HEK293T (cell line): ENCODE data around the gene NEUROD6.

Experiments used
- CTCF ChIA-PET: fragments of 350-600 bp; formaldehyde crosslinking; extraction: SDS; loops from one replicate; lab custom pipeline; 2021; ENCODE audit warnings: antibody characterized with exemption, inconsistent platforms; lab: Yijun Ruan, JAX
- POLR2A ChIA-PET: fragments of 350-600 bp; formaldehyde crosslinking; extraction: SDS; loops from one replicate; lab custom pipeline; 2020; ENCODE audit warnings: antibody characterized with exemption, inconsistent platforms; lab: Yijun Ruan, JAX
- DNase-seq: peaks from one replicate; pipeline ENCODE4 v3.0.0; 2012; ENCODE audit warnings: mixed read lengths; ENCODE audit errors: extremely low spot score
- ARNT ChIP-seq: fragments of 450-650 bp; IDR thresholded peaks from 2 replicates; pipeline ENCODE4 v1.6.1; 2017; ENCODE audit warnings: mild to moderate bottlenecking
- BHLHE40 ChIP-seq: fragments of 450-650 bp; IDR thresholded peaks from 2 replicates; pipeline ENCODE4 v1.6.1; 2016; ENCODE audit warnings: mild to moderate bottlenecking, moderate library complexity, borderline replicate concordance
- CTBP1 ChIP-seq: fragments of 450-650 bp; IDR thresholded peaks from 2 replicates; pipeline ENCODE4 v1.6.1; 2016; ENCODE audit warnings: borderline replicate concordance
- ELF4 ChIP-seq: fragments of 450-650 bp; IDR thresholded peaks from 2 replicates; pipeline ENCODE4 v1.6.1; 2017; ENCODE audit warnings: antibody characterized with exemption
- FOXA1 ChIP-seq: fragments of 450-650 bp; IDR thresholded peaks from 2 replicates; pipeline ENCODE4 v1.6.1; 2016; ENCODE audit warnings: mild to moderate bottlenecking
- FOXK2 ChIP-seq: fragments of 450-650 bp; IDR thresholded peaks from 2 replicates; pipeline ENCODE4 v1.6.1; 2016; ENCODE audit warnings: mild to moderate bottlenecking
- FOXM1 ChIP-seq: fragments of 450-650 bp; IDR thresholded peaks from 2 replicates; pipeline ENCODE4 v1.6.1; 2017; ENCODE audit warnings: mild to moderate bottlenecking, borderline replicate concordance
- HDGF ChIP-seq: fragments of 450-650 bp; IDR thresholded peaks from 2 replicates; pipeline ENCODE4 v1.6.1; 2017; ENCODE audit warnings: antibody characterized with exemption, borderline replicate concordance
- L3MBTL2 ChIP-seq: fragments of 450-650 bp; conservative IDR thresholded peaks from 2 replicates; pipeline ENCODE4 v1.6.1; 2016; ENCODE audit warnings: mild to moderate bottlenecking
- LEF1 ChIP-seq: fragments of 450-650 bp; IDR thresholded peaks from 2 replicates; pipeline ENCODE4 v1.6.1; 2017; ENCODE audit warnings: mild to moderate bottlenecking, borderline replicate concordance
- NFRKB ChIP-seq: fragments of 450-650 bp; IDR thresholded peaks from 2 replicates; pipeline ENCODE4 v1.6.1; 2016; ENCODE audit warnings: mild to moderate bottlenecking, moderate library complexity
- SP1 ChIP-seq: fragments of 450-650 bp; IDR thresholded peaks from 2 replicates; pipeline ENCODE4 v1.6.1; 2017
- SUZ12 ChIP-seq: fragments of 450-650 bp; IDR thresholded peaks from 2 replicates; pipeline ENCODE4 v1.6.1; 2016; ENCODE audit warnings: mild to moderate bottlenecking
- TARDBP ChIP-seq: fragments of 450-650 bp; IDR thresholded peaks from 2 replicates; pipeline ENCODE4 v1.6.1; 2016
- ZNF384 ChIP-seq: fragments of 450-650 bp; IDR thresholded peaks from 2 replicates; pipeline ENCODE4 v1.6.1; 2016
- TF ChIP-seq, protein P1 (sequence below): fragments of 450-650 bp; IDR thresholded peaks from 2 replicates; pipeline ENCODE4 v1.6.1; 2016

Gene NEUROD6

DNA sequence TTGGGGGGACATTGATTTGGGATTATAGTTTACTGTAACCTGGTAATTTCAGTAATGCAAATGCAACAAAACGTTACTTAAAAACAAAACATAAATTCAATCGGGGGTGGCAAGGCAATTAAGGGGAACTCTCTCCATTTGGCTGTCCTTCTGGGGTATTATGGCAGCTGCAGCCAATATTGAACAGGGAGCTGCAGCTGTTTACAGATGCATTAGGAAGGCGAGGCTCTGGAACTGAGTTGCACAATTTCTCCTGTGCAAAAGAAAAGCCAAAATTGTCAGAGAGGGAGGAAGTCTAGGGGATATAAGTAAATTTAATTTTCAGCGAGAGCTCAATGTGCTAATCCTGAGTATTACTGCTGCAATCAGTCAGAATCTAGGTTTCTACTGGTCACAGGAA, 36.1 kb downstream of the NEUROD6 start:
- CTCF ChIA-PET, result interaction anchor here (0.6 to 1.7 kb wide), 2 partner anchors 14 to 170 kb away, joined by 3 to 8 read pairs; no protein-coding TSS in a partner anchor
- TF ChIP-seq NFRKB (no peak), FOXA1 (no peak), FOXK2 (no peak), SUZ12 (no peak), ELF4 (no peak), BHLHE40 (no peak), ARNT (no peak), LEF1 (no peak), FOXM1 (no peak), SP1 (no peak), CTBP1 (no peak), HDGF (no peak), ZNF384 (no peak), TARDBP (no peak), L3MBTL2 (no peak)
- TF ChIP-seq, protein P1, sequence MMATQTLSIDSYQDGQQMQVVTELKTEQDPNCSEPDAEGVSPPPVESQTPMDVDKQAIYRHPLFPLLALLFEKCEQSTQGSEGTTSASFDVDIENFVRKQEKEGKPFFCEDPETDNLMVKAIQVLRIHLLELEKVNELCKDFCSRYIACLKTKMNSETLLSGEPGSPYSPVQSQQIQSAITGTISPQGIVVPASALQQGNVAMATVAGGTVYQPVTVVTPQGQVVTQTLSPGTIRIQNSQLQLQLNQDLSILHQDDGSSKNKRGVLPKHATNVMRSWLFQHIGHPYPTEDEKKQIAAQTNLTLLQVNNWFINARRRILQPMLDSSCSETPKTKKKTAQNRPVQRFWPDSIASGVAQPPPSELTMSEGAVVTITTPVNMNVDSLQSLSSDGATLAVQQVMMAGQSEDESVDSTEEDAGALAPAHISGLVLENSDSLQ, result no peak
- POLR2A ChIA-PET, result no interaction called here
- DNase-seq, result no peak

- ChIA-PET POLR2A (no interaction called here), CTCF (no interaction called here)
- TF ChIP-seq, protein P1, result no peak
- no peak for TF ChIP-seq NFRKB
- TF ChIP-seq L3MBTL2, result no peak
- no peak for TF ChIP-seq SP1
- no peak for TF ChIP-seq ZNF384
- no peak for TF ChIP-seq HDGF
- TF ChIP-seq ARNT, result no peak
- no peak for TF ChIP-seq TARDBP
- TF ChIP-seq LEF1, result no peak
- no peak for TF ChIP-seq FOXA1
- DNase-seq, result no peak
Measured at GRCh38 chr7:31302356-31302755, 38.2 kb downstream of the NEUROD6 start.

GRCh38 chr7:31299336-31299735, 41.2 kb downstream of the NEUROD6 start:
- ChIA-PET CTCF (no interaction called here), POLR2A (no interaction called here)
- no peak for DNase-seq
- TF ChIP-seq, protein P1, result 0 out of 2 replicates have a peak, but pooled peaks have one; percentile 31
- no peak for TF ChIP-seq SP1

- TF ChIP-seq L3MBTL2 (no peak), FOXM1 (no peak), BHLHE40 (no peak), ARNT (no peak), SP1 (no peak), CTBP1 (no peak), HDGF (no peak), SUZ12 (no peak), FOXK2 (no peak), NFRKB (no peak), ZNF384 (no peak), FOXA1 (no peak), ELF4 (no peak), LEF1 (no peak), TARDBP (no peak)
- TF ChIP-seq, protein P1, result no peak
- DNase-seq, result no peak
- ChIA-PET CTCF (no interaction called here), POLR2A (no interaction called here)
Measured at GRCh38 chr7:31290601-31291000, 49.9 kb downstream of the NEUROD6 start.
